HEK293T (cell line): ENCODE measurements around the gene JAM2.
A peak's percentile ranks its signal among the peaks of the same experiment; 100 is the strongest.

Experiments
- CTCF ChIA-PET: fragments of 350-600 bp; formaldehyde crosslinking; extraction: SDS; loops from one replicate; lab custom pipeline; 2021; ENCODE audit warnings: antibody characterized with exemption, inconsistent platforms; lab: Yijun Ruan, JAX
- POLR2A ChIA-PET: fragments of 350-600 bp; formaldehyde crosslinking; extraction: SDS; loops from one replicate; lab custom pipeline; 2020; ENCODE audit warnings: antibody characterized with exemption, inconsistent platforms; lab: Yijun Ruan, JAX
- DNase-seq: peaks from one replicate; pipeline ENCODE4 v3.0.0; 2012; ENCODE audit warnings: mixed read lengths; ENCODE audit errors: extremely low spot score
- ARNT ChIP-seq: fragments of 450-650 bp; IDR thresholded peaks from 2 replicates; pipeline ENCODE4 v1.6.1; 2017; ENCODE audit warnings: mild to moderate bottlenecking
- BHLHE40 ChIP-seq: fragments of 450-650 bp; IDR thresholded peaks from 2 replicates; pipeline ENCODE4 v1.6.1; 2016; ENCODE audit warnings: mild to moderate bottlenecking, moderate library complexity, borderline replicate concordance
- CTBP1 ChIP-seq: fragments of 450-650 bp; IDR thresholded peaks from 2 replicates; pipeline ENCODE4 v1.6.1; 2016; ENCODE audit warnings: borderline replicate concordance
- ELF4 ChIP-seq: fragments of 450-650 bp; IDR thresholded peaks from 2 replicates; pipeline ENCODE4 v1.6.1; 2017; ENCODE audit warnings: antibody characterized with exemption
- FOXA1 ChIP-seq: fragments of 450-650 bp; IDR thresholded peaks from 2 replicates; pipeline ENCODE4 v1.6.1; 2016; ENCODE audit warnings: mild to moderate bottlenecking
- FOXK2 ChIP-seq: fragments of 450-650 bp; IDR thresholded peaks from 2 replicates; pipeline ENCODE4 v1.6.1; 2016; ENCODE audit warnings: mild to moderate bottlenecking
- FOXM1 ChIP-seq: fragments of 450-650 bp; IDR thresholded peaks from 2 replicates; pipeline ENCODE4 v1.6.1; 2017; ENCODE audit warnings: mild to moderate bottlenecking, borderline replicate concordance
- HDGF ChIP-seq: fragments of 450-650 bp; IDR thresholded peaks from 2 replicates; pipeline ENCODE4 v1.6.1; 2017; ENCODE audit warnings: antibody characterized with exemption, borderline replicate concordance
- L3MBTL2 ChIP-seq: fragments of 450-650 bp; conservative IDR thresholded peaks from 2 replicates; pipeline ENCODE4 v1.6.1; 2016; ENCODE audit warnings: mild to moderate bottlenecking
- LEF1 ChIP-seq: fragments of 450-650 bp; IDR thresholded peaks from 2 replicates; pipeline ENCODE4 v1.6.1; 2017; ENCODE audit warnings: mild to moderate bottlenecking, borderline replicate concordance
- NFRKB ChIP-seq: fragments of 450-650 bp; IDR thresholded peaks from 2 replicates; pipeline ENCODE4 v1.6.1; 2016; ENCODE audit warnings: mild to moderate bottlenecking, moderate library complexity
- SP1 ChIP-seq: fragments of 450-650 bp; IDR thresholded peaks from 2 replicates; pipeline ENCODE4 v1.6.1; 2017
- SUZ12 ChIP-seq: fragments of 450-650 bp; IDR thresholded peaks from 2 replicates; pipeline ENCODE4 v1.6.1; 2016; ENCODE audit warnings: mild to moderate bottlenecking
- TARDBP ChIP-seq: fragments of 450-650 bp; IDR thresholded peaks from 2 replicates; pipeline ENCODE4 v1.6.1; 2016
- ZNF384 ChIP-seq: fragments of 450-650 bp; IDR thresholded peaks from 2 replicates; pipeline ENCODE4 v1.6.1; 2016
- TF ChIP-seq, protein P1 (sequence below): fragments of 450-650 bp; IDR thresholded peaks from 2 replicates; pipeline ENCODE4 v1.6.1; 2016

Gene JAM2

DNA sequence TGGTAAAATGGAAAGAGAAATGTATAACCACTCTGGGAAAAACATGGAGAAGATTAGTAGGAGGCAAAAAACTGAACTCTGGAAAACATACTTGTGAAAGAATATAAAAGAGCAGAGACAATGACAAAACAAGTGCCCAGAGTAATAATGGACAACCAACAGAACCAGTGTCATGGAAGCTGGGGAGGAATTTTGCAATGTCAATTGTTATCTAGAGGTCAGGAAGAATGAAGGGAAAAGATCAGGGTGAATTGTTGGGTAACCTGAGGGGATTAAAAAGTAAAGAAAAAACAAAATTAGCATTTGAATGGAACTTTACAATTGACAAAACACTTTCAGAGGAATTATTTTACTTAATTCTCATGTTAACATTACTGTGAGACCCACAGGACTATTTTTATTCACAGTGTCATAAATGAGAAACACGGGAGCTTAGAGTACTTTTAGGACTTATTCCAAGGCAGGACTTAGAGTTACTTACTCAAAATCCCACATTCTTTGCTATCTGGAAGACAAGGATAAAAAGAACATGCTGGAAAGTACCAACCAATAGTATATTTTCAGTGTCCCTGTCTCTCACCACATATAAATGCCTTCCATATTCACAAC lies 19.5 kb downstream of the JAM2 start:
- CTCF ChIA-PET, result no interaction called here
- POLR2A ChIA-PET, result no interaction called here
- DNase-seq, result no peak
- no peak for TF ChIP-seq ARNT
- TF ChIP-seq ELF4, result no peak
- TF ChIP-seq LEF1, result no peak
- TF ChIP-seq SP1, result no peak
- no peak for TF ChIP-seq CTBP1
- no peak for TF ChIP-seq BHLHE40
- TF ChIP-seq ZNF384, result no peak
- TF ChIP-seq L3MBTL2, result no peak
- TF ChIP-seq SUZ12, result no peak

DNA sequence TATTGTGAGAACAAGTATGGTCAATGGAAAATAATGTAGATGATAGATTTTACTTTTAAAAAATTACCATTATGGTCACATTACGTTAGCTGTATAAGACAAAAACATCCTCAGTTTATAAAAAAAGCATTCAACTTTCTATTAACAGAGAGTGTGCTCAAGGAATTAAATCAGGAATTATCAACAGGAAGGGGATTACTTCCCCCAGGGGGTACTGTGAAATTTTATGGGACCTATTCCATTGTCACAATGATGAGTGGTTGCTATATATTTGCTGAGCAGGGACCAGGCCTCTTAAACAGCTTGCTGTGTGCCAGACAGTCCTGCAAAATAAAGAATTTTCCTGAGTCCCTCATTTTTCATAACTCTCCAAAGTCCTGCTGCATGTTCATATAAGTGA lies 21.2 kb downstream of the JAM2 start:
- ChIA-PET POLR2A (interaction anchor here (1.5 kb wide), 1 partner anchor 20 kb away, joined by 4 read pairs; no protein-coding TSS in a partner anchor), CTCF (no interaction called here)
- TF ChIP-seq ZNF384, result no peak
- TF ChIP-seq, protein P1, sequence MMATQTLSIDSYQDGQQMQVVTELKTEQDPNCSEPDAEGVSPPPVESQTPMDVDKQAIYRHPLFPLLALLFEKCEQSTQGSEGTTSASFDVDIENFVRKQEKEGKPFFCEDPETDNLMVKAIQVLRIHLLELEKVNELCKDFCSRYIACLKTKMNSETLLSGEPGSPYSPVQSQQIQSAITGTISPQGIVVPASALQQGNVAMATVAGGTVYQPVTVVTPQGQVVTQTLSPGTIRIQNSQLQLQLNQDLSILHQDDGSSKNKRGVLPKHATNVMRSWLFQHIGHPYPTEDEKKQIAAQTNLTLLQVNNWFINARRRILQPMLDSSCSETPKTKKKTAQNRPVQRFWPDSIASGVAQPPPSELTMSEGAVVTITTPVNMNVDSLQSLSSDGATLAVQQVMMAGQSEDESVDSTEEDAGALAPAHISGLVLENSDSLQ, result peak; percentile 65
- TF ChIP-seq L3MBTL2, result no peak
- no peak for TF ChIP-seq LEF1
- TF ChIP-seq CTBP1, result 0 out of 2 replicates have a peak, but pooled peaks have one; percentile 47
- peak; percentile 44 for DNase-seq

DNA sequence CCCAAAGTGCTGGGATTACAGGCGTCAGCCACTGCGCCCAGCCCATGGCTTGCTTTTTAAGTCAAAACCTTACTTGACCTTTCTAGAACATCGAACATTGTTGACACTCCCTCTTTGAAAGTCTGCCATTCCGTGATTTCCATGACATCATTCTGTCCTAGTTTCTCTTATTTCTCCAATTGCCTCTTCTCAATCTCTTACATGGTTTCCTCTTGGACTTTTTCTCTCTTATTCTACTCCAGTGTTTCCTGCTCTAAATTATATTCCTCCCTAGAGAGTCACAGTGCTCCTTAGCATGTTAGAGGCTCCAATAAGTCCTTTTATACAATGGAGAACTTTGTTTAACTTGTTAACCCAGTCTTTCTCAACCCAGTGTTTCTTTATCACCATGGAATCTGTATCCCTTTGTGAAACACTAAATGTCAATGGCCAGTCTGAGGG lies 25.5 kb downstream of the JAM2 start:
- CTCF ChIA-PET, result no interaction called here
- POLR2A ChIA-PET, result no interaction called here
- DNase-seq, result no peak
- no peak for TF ChIP-seq L3MBTL2
- no peak for TF ChIP-seq HDGF
- no peak for TF ChIP-seq FOXA1
- TF ChIP-seq TARDBP, result no peak
- no peak for TF ChIP-seq FOXK2
- no peak for TF ChIP-seq SUZ12
- TF ChIP-seq NFRKB, result no peak
- no peak for TF ChIP-seq CTBP1
- no peak for TF ChIP-seq LEF1
- no peak for TF ChIP-seq ZNF384
- TF ChIP-seq ELF4, result no peak
- TF ChIP-seq SP1, result no peak
- TF ChIP-seq, protein P1, result no peak
- TF ChIP-seq BHLHE40, result no peak
- TF ChIP-seq FOXM1, result no peak
- TF ChIP-seq ARNT, result no peak

DNA sequence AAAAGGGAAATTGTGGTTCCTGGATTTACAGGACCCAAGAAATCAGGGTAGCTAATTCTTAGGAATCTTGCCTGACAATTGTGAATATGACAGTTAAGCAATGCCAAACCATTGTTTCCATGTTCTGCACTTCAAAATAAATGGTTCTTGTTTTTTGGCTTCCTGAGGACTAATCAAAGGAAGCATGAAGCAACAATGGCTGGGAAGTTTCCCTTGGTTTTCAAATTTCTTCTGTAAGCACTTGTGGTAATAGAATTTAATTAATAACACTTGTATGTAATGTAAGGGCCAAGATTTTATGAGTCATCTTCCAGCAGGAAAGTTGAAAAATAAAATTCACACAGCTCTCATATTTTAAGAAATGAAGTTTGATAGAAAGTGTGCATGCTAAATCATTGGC lies 31.7 kb downstream of the JAM2 start:
- ChIA-PET POLR2A (no interaction called here), CTCF (no interaction called here)
- TF ChIP-seq SUZ12 (no peak), FOXM1 (no peak), HDGF (no peak), ELF4 (no peak), BHLHE40 (no peak), L3MBTL2 (no peak), CTBP1 (no peak), SP1 (no peak), ZNF384 (no peak), TARDBP (no peak), ARNT (no peak), FOXA1 (no peak), FOXK2 (no peak), LEF1 (no peak), NFRKB (no peak)
- TF ChIP-seq, protein P1, result no peak
- no peak for DNase-seq

DNA sequence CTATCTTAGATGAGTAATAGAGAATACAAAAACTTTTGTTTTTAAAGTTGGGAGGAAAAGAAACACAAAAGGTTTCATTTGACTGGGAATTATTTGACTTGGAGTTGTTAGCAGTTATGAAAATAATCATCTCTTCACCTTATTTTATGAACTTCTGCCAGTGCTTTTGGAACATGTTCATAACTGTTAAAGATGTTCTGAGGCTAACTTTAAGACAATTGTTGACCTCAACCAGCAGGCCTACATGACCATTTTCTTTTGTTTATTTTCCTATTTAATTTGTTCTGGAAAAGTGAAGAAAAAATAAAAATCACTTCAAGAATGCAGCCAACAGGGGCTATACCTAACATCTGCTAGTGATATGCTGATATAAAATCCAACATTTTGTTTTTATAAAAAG lies 37.4 kb downstream of the JAM2 start:
- DNase-seq, result no peak
- CTCF ChIA-PET, result no interaction called here

More for the DNA sequence above, 37.4 kb downstream of the JAM2 start:
- POLR2A ChIA-PET, result no interaction called here
- TF ChIP-seq NFRKB (no peak), HDGF (no peak), FOXM1 (no peak), TARDBP (no peak), BHLHE40 (no peak), ARNT (no peak), SP1 (no peak), L3MBTL2 (no peak), ZNF384 (no peak), FOXA1 (no peak), SUZ12 (no peak), ELF4 (no peak), FOXK2 (no peak), CTBP1 (no peak), LEF1 (no peak)
- TF ChIP-seq, protein P1, result no peak
